SK-N-SH (cell line): Measurements from ENCODE around the gene PRICKLE4.

Experiments
- SMC3 ChIP-seq: IDR thresholded peaks from 2 replicates; pipeline ENCODE4 v1.6.1; 2012; ENCODE audit warnings: low read depth, low read length, improper control_type of control experiment
- TF ChIP-seq, protein P1 (sequence below): fragments of 150-350 bp; IDR thresholded peaks from 2 replicates; pipeline ENCODE4 v1.6.1; 2017; ENCODE audit warnings: antibody characterized with exemption, low read length, low read depth, borderline replicate concordance
- TF ChIP-seq, protein P2 (sequence below): fragments of 200-600 bp; sonication (generic); IDR thresholded peaks from 2 replicates; pipeline ENCODE4 v1.6.1; 2017; ENCODE audit warnings: antibody characterized with exemption, mild to moderate bottlenecking, moderate library complexity

DNA sequence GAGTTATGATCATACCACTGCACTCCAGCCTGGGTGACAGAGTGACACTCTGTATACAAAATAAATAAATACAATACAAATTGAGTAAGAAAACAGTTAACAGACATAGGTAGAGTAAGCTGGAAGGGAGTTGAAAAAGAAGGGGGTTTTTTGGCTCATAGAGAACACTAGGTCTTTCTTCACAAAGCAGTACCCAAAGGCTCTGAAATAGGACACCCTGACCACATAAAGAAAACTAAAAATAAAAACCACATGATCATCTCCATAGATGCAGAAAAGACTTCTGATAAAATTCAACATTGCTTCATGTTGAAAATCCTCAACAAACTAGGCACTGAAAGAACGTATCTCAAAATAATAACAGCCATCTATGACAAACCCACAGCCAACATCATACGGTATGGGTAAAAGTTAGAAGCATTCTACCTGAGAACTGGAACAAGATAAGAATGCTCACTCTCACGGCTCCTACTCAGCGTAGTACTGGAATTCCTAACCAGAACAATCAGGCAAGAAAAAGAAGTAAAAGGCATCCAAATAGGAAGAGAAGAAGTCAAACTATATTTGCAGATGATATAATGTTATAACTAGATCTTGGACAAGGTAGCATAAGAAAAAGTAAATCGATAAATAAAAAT lies 55.6 kb downstream of the PRICKLE4 start:
- TF ChIP-seq SMC3: no peak
- TF ChIP-seq, protein P1, sequence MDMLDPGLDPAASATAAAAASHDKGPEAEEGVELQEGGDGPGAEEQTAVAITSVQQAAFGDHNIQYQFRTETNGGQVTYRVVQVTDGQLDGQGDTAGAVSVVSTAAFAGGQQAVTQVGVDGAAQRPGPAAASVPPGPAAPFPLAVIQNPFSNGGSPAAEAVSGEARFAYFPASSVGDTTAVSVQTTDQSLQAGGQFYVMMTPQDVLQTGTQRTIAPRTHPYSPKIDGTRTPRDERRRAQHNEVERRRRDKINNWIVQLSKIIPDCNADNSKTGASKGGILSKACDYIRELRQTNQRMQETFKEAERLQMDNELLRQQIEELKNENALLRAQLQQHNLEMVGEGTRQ: no peak
- TF ChIP-seq, protein P2, sequence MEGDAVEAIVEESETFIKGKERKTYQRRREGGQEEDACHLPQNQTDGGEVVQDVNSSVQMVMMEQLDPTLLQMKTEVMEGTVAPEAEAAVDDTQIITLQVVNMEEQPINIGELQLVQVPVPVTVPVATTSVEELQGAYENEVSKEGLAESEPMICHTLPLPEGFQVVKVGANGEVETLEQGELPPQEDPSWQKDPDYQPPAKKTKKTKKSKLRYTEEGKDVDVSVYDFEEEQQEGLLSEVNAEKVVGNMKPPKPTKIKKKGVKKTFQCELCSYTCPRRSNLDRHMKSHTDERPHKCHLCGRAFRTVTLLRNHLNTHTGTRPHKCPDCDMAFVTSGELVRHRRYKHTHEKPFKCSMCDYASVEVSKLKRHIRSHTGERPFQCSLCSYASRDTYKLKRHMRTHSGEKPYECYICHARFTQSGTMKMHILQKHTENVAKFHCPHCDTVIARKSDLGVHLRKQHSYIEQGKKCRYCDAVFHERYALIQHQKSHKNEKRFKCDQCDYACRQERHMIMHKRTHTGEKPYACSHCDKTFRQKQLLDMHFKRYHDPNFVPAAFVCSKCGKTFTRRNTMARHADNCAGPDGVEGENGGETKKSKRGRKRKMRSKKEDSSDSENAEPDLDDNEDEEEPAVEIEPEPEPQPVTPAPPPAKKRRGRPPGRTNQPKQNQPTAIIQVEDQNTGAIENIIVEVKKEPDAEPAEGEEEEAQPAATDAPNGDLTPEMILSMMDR: no peak
